Measurements from ENCODE around the gene TRMT112.

DNA sequence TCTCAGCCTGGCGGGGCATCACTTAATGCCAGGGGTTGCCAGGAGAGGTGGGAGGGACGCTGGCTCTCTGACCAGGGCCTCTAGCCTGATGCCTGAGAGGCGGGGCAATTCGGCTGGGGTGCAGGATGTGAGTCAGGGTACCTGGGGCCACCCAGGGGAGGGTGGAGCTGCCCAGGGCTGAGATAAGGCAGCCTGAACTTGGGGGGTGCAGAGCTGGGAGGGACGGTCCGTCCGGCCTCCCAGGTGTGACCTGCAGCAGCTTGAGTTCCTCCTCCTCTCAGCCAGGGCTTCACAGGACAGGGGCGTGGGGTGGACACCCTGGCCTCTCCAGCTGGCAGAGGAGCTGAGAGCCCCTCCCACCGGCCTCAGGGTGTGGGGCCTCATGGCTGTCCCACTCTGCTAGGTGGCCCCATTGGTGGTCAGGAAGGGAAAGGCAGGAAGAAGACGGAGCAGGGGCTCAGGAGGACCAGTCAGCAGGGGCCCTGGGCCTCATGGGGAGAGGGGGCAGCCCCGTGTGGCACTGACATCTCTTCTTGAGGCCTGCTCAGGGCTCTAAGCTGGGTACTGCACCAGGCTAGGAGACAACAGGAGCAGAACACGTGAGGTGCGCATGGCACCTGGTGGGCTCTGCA is 40.7 kb upstream of the TRMT112 start:
- TF ChIP-seq, protein P1, sequence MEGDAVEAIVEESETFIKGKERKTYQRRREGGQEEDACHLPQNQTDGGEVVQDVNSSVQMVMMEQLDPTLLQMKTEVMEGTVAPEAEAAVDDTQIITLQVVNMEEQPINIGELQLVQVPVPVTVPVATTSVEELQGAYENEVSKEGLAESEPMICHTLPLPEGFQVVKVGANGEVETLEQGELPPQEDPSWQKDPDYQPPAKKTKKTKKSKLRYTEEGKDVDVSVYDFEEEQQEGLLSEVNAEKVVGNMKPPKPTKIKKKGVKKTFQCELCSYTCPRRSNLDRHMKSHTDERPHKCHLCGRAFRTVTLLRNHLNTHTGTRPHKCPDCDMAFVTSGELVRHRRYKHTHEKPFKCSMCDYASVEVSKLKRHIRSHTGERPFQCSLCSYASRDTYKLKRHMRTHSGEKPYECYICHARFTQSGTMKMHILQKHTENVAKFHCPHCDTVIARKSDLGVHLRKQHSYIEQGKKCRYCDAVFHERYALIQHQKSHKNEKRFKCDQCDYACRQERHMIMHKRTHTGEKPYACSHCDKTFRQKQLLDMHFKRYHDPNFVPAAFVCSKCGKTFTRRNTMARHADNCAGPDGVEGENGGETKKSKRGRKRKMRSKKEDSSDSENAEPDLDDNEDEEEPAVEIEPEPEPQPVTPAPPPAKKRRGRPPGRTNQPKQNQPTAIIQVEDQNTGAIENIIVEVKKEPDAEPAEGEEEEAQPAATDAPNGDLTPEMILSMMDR (IDR thresholded peaks at IDR 0.05), result no peak
- TF ChIP-seq POLR2A (IDR thresholded peaks at IDR 0.05; ENCODE audit: low read depth), result no peak
- TF ChIP-seq POLR2AphosphoS5 (IDR thresholded peaks at IDR 0.05), result no peak

Measured in esophagus muscularis mucosa (tissue), 3 donors.